ENCODE results near the gene RBFOX2. TPM values are rescaled to one million over a fixed set of nuclear protein-coding genes. Genes with fewer than 3 reads are reported as not detected.

Gene RBFOX2
- polyA plus RNA-seq, 1 experiment: 222 TPM

GRCh38 chr22:35864545-35865165 is 164.0 kb downstream of the RBFOX2 start:
- Histone ChIP-seq H3K36me3 (ENCODE audit: control insufficient read depth, insufficient read depth, low read length) (no peaks in the 10 kb centered on the region), H3K4me3 (ENCODE audit: low read depth, low read length) (no peak overlapping the region), H3K27me3 (ENCODE audit: control insufficient read depth, insufficient read depth, low read length) (no peaks in the 10 kb centered on the region)
- POLR2A ChIA-PET: no interaction called here
- no peak for TF ChIP-seq CTCF (IDR thresholded peaks at IDR 0.05; ENCODE audit: insufficient read depth, low read depth, low read length)
- CTCF ChIA-PET: no interaction called here
- no peak for DNase-seq (ENCODE audit: low read depth)

- Histone ChIP-seq H3K27me3 (ENCODE audit: control insufficient read depth, insufficient read depth, low read length) (no peaks in the 10 kb centered on the region), H3K36me3 (ENCODE audit: control insufficient read depth, insufficient read depth, low read length) (no peaks in the 10 kb centered on the region), H3K4me3 (ENCODE audit: low read depth, low read length) (no peak overlapping the region)
- POLR2A ChIA-PET: interaction anchor here (0.6 kb wide), 1 partner anchor 103 kb away, joined by 4 read pairs; no protein-coding TSS in a partner anchor
- no peak for DNase-seq (ENCODE audit: low read depth)
- no peak for TF ChIP-seq CTCF (IDR thresholded peaks at IDR 0.05; ENCODE audit: insufficient read depth, low read depth, low read length)
- CTCF ChIA-PET: interaction anchor here (0.9 kb wide), 1 partner anchor 107 kb away, joined by 3 read pairs; no protein-coding TSS in a partner anchor
Measured at GRCh38 chr22:35863432-35863831, 165.2 kb downstream of the RBFOX2 start.

GRCh38 chr22:35862697-35863096 is 165.9 kb downstream of the RBFOX2 start:
- ChIA-PET POLR2A (no interaction called here), CTCF (no interaction called here)
- H3K36me3 ChIP-seq (ENCODE audit: control insufficient read depth, insufficient read depth, low read length): no peaks in the 10 kb centered on the region
- DNase-seq (ENCODE audit: low read depth): no peak
- no peaks in the 10 kb centered on the region for H3K27me3 ChIP-seq (ENCODE audit: control insufficient read depth, insufficient read depth, low read length)
- no peak overlapping the region for H3K4me3 ChIP-seq (ENCODE audit: low read depth, low read length)
- TF ChIP-seq CTCF (IDR thresholded peaks at IDR 0.05; ENCODE audit: insufficient read depth, low read depth, low read length): no peak

GRCh38 chr22:35861451-35861850 is 167.2 kb downstream of the RBFOX2 start:
- H3K36me3 ChIP-seq (ENCODE audit: control insufficient read depth, insufficient read depth, low read length): no peaks in the 10 kb centered on the region
- H3K4me3 ChIP-seq (ENCODE audit: low read depth, low read length): no peak overlapping the region
- H3K27me3 ChIP-seq (ENCODE audit: control insufficient read depth, insufficient read depth, low read length): no peaks in the 10 kb centered on the region
- TF ChIP-seq CTCF (IDR thresholded peaks at IDR 0.05; ENCODE audit: insufficient read depth, low read depth, low read length): no peak
- ChIA-PET CTCF (no interaction called here), POLR2A (no interaction called here)
- no peak for DNase-seq (ENCODE audit: low read depth)

GRCh38 chr22:35860837-35861236 is 167.8 kb downstream of the RBFOX2 start:
- no peak overlapping the region for H3K4me3 ChIP-seq (ENCODE audit: low read depth, low read length)
- DNase-seq (ENCODE audit: low read depth): no peak
- H3K36me3 ChIP-seq (ENCODE audit: control insufficient read depth, insufficient read depth, low read length): no peaks in the 10 kb centered on the region
- POLR2A ChIA-PET: no interaction called here
- CTCF ChIA-PET: no interaction called here
- H3K27me3 ChIP-seq (ENCODE audit: control insufficient read depth, insufficient read depth, low read length): no peaks in the 10 kb centered on the region
- no peak for TF ChIP-seq CTCF (IDR thresholded peaks at IDR 0.05; ENCODE audit: insufficient read depth, low read depth, low read length)
